Omental fat pad (tissue), 4 donors: ENCODE results near the gene PRAMEF12. TPM values are rescaled to one million over a fixed set of nuclear protein-coding genes. Genes with fewer than 3 reads are reported as not detected.

Source experiments
- ATAC-seq: fragments of 150-250 bp; one replicate; pipeline ENCODE4 v1.9.1; 2016; ENCODE audit warnings: mild to moderate bottlenecking, moderate library complexity; ENCODE audit not compliant: low FRiP score
- DNase-seq: peaks from one replicate; pipeline ENCODE4 v3.0.0-alpha.2; 2019; ENCODE audit warnings: low spot score
- total RNA-seq, 4 donors: library from RNA; depleted of rRNA; stranded (reverse); fragments of >200 nt; gene quantifications; one replicate each; pipeline ENCODE4 v1.1.0, GENCODE V29; 2016
- TF ChIP-seq, protein P1 (sequence below), 3 donors: fragments of 450-650 bp; IDR thresholded peaks; one replicate each; pipeline ENCODE4 v1.5.1; 2016 to 2017; ENCODE audit warnings: antibody characterized with exemption in 3 of 3, mild to moderate bottlenecking in 3 of 3, moderate library complexity in 2 of 3

The PRAMEF12 gene
- total RNA-seq, 4 donors from 2014 or later = not detected

DNA sequence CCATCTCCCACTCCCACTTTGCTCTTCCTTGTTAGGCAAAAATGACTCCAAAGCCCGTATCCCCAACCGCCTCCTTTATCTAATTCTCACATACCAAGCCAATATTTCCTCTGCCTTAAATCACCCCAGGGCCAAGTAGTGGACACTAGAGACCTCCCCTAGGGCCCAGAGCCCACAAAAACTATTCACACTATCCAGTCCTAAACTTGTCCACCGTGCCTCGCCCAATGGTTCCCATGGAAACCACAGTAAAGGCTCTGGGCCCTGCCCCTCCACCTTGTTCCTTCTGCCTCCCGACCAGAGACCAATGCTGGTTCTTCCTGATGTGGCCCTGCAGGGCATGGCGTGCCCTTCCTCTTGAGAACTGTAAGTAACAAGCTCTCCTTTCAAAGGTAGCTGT is 15.7 kb upstream of the PRAMEF12 start:
- TF ChIP-seq, protein P1, sequence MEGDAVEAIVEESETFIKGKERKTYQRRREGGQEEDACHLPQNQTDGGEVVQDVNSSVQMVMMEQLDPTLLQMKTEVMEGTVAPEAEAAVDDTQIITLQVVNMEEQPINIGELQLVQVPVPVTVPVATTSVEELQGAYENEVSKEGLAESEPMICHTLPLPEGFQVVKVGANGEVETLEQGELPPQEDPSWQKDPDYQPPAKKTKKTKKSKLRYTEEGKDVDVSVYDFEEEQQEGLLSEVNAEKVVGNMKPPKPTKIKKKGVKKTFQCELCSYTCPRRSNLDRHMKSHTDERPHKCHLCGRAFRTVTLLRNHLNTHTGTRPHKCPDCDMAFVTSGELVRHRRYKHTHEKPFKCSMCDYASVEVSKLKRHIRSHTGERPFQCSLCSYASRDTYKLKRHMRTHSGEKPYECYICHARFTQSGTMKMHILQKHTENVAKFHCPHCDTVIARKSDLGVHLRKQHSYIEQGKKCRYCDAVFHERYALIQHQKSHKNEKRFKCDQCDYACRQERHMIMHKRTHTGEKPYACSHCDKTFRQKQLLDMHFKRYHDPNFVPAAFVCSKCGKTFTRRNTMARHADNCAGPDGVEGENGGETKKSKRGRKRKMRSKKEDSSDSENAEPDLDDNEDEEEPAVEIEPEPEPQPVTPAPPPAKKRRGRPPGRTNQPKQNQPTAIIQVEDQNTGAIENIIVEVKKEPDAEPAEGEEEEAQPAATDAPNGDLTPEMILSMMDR (IDR thresholded peaks at IDR 0.05) = no peak
- no peak for DNase-seq
- no peak for ATAC-seq

GRCh38 chr1:12760256-12760795 is 13.2 kb upstream of the PRAMEF12 start:
- ATAC-seq (no peak), DNase-seq (no peak)
- TF ChIP-seq, protein P1 (IDR thresholded peaks at IDR 0.05) = no peak

- TF ChIP-seq, protein P1 (IDR thresholded peaks at IDR 0.05) = no peak
- ATAC-seq (no peak), DNase-seq (no peak)
Observed at GRCh38 chr1:12761781-12762180, 11.8 kb upstream of the PRAMEF12 start.

DNA sequence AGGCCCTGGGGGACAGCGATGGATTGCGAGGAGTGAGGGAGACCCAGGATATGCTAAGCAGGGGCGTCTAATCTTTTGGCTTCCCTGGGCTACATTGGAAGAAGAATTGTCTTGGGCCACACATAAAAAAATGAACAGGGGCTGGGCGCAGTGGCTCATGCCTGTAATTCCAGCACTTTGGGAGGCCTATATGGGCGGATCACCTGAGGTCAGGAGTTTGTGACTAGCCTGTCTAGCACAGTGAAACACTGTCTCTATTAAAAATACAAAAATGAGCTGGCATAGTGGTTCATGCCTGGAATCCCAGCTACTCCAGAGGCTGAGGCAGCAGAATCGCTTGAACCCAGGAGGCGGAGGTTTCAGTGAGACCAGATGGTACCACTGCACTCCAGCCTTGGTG is 10.8 kb upstream of the PRAMEF12 start:
- TF ChIP-seq, protein P1 (IDR thresholded peaks at IDR 0.05) = no peak
- ATAC-seq = no peak
- DNase-seq = no peak

GRCh38 chr1:12763479-12763878 is 10.1 kb upstream of the PRAMEF12 start:
- DNase-seq = no peak
- TF ChIP-seq, protein P1 (IDR thresholded peaks at IDR 0.05) = no peak
- no peak for ATAC-seq

GRCh38 chr1:12764016-12764415 is 9.5 kb upstream of the PRAMEF12 start:
- ATAC-seq (no peak), DNase-seq (no peak)
- TF ChIP-seq, protein P1 (IDR thresholded peaks at IDR 0.05) = no peak

GRCh38 chr1:12769031-12769430 is 4.5 kb upstream of the PRAMEF12 start:
- DNase-seq (no peak), ATAC-seq (no peak)
- TF ChIP-seq, protein P1 (IDR thresholded peaks at IDR 0.05) = no peak
